LHCN-M2 (cell line): Measurements from ENCODE around the gene SSB. TPM values are rescaled to one million over a fixed set of nuclear protein-coding genes. Genes with fewer than 3 reads are reported as not detected.
"Not testable (repeated sequence)": the region's sequence is repeated elsewhere in the genome, so short reads cannot be mapped to it uniquely, and the experiment has no call there.

Experiments used
- DNase-seq: peaks from one replicate; pipeline ENCODE4 v3.0.0-alpha.2; 2012; ENCODE audit warnings: low read depth
- polyA plus RNA-seq: library from polyadenylated mRNA; unstranded; fragments of >200 nt; gene quantifications from one replicate; pipeline ENCODE4 v1.2.1, GENCODE V29; 2012; ENCODE audit warnings: missing spikeins
- total RNA-seq: library from RNA; depleted of rRNA; stranded (reverse); fragments of >200 nt; gene quantifications from 2 replicates; pipeline ENCODE4 v1.2.3, GENCODE V29; 2014; rRNA removed

The SSB gene
- total RNA-seq: 151 and 157 TPM in 2 replicates
- polyA plus RNA-seq: 129 TPM

DNA sequence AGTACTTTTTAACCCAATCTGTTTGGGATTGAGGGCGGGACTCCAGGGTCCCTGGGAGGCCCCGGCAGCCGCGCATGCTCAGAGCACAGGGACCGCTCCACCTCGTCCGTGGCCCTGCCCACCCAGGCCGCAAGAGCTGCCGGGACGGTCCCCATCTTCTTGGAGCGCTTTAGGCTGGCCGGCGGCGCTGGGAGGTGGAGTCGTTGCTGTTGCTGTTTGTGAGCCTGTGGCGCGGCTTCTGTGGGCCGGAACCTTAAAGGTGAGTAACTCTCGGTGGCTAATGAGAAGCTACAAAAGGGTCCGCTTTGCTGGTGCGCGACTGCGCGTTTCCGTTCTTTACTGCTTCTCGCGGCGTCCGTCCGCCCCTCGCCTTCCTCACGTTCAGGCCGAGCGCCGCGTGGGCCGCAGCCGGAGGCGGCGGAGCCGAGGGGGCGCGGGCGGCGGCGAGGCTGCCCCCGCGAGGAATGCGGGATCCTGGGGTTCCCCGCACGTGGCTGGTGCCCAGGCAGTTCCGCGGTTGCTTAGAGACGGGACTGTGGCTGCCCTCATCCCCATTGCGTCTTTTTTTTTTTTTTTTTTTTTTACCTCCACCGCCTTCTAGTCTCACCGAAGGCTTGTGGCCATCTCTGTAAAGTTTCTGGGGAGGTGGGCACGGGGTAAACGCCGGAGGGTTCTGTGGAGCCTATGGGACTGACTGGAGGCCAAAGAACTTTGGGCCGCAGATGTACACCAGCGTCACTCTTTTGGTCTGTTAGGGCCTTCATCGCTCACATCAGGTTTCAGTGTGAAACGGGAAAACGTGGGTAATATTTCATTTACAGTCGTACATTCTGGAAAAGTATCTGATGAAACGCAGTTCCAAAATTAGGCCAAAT is at the start of gene SSB:
SSB (plus strand) TSS at position 154 of the 875 bp plus-strand sequence. CDS start 2,090 bp downstream, outside the sequence.
- peak; percentile 90 for DNase-seq

DNA sequence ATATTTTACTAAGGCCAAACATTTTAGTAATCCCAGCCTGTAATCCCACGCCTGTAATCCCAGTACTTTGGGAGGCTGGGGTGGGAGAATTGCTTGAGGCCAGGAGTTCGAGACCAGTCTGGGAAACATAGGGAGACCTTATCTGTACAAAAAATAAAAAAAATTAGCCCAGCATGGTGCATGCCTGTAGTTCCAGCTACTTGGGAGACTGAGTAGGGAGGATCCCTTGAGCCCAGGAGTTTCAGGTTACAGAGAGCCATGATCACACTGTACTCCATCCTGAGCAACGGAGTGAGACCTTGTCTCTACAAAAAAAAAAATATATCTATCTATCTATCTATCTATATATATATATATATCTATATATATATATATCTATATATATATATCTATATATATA is 45.9 kb upstream of the SSB start:
- DNase-seq: no peak

DNA sequence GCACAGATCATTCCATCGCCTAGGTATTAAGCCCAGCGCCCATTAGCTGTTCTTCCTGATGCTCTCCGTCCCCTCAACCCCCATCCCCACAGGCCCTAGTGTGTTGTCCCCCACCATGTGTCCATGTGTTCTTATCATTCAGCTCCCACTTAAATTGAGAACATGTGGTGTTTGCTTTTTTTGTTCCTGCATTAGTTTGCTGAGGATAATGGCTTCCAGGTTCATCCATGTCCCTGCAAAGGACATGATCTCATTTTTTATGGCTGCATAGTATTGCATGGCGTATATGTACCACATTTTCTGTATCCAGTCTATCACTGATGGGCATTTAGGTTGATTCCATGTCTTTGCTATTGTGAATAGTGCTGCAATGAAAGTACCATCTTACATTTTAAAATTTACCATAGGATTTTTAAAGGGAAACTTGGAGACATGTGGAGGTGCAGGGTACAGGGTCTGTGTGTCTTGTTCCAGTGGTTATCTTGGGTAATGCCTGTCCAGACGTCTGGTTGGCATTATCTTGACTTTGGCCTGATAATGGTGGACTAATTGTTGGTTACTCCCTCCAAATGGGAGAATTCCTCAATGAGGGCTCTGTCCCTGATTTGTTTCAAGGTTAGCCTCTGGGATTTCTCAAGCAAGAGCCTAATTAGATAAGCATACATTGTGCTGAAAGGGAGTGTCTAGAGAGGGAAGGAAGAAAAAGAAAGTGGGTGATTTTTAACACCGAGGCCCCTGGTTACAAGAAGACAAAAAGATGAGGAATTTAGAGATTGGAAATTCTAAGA is 43.4 kb upstream of the SSB start:
- no peak for DNase-seq

- no peak for DNase-seq
These were observed 42.3 kb upstream of the SSB start for GRCh38 chr2:169756342-169756741.

- DNase-seq: no peak
These were observed 41.3 kb upstream of the SSB start for GRCh38 chr2:169757356-169757755.

DNA sequence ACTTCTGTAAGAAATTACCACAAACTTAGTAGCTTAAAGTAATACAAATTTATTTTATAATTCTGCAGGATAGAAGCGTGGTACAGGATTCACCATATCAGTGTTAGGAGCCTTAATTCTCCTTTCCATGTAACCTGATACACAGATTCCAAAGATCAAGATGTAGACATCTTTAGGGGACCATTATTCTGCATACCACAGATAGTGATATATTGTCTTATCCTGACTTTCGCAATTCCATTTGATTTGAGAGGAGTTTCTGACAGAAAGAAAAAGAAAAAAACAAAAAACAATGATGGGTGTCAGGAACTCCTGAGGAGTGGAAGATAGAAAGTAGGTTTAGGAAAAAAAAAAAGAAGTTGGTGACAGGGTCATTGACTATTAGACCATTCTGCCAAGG is 40.9 kb upstream of the SSB start:
- no peak for DNase-seq

GRCh38 chr2:169759987-169760386 is 38.7 kb upstream of the SSB start:
- DNase-seq: no peak

DNA sequence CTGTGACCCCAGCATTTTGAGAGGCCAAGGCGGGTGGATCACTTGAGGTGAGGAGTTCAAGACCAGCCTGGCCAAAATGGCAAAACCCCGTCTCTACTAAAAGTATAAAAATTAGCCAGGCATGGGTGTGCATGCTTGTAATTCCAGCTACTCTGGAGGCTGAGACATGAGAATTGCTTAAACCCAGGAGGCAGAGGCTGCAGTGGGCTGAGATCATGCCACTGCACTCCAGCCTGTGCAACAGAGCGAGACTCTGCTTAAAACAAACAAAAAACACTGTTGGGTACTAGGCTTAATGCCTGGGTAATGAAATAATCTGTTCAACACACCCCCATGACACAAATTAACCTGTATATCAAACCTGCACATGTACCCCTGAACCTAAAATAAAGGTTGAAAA is 37.9 kb upstream of the SSB start:
- not testable (repeated sequence) for DNase-seq

- no peak for DNase-seq
These were observed 37.3 kb upstream of the SSB start for GRCh38 chr2:169761251-169761969.

DNA sequence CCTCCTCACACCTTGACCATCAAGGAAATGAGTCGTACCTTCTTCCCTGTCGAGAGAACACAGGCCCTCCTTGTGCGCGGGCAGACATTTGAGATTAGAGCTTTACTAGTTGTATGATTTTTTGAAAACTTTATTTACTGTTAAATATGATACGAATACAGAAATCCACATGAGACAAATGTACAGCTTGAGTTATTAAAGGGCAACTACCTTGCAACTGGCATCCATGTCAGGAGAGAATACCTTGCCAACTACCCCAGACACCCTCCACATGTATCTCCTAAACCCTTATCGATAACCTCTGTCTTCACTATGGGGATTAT is 36.7 kb upstream of the SSB start:
- DNase-seq: no peak

GRCh38 chr2:169765523-169765922 is 33.1 kb upstream of the SSB start:
- DNase-seq: peak; percentile 2

GRCh38 chr2:169767243-169767888 is 31.3 kb upstream of the SSB start:
- peak; percentile 53 for DNase-seq

DNA sequence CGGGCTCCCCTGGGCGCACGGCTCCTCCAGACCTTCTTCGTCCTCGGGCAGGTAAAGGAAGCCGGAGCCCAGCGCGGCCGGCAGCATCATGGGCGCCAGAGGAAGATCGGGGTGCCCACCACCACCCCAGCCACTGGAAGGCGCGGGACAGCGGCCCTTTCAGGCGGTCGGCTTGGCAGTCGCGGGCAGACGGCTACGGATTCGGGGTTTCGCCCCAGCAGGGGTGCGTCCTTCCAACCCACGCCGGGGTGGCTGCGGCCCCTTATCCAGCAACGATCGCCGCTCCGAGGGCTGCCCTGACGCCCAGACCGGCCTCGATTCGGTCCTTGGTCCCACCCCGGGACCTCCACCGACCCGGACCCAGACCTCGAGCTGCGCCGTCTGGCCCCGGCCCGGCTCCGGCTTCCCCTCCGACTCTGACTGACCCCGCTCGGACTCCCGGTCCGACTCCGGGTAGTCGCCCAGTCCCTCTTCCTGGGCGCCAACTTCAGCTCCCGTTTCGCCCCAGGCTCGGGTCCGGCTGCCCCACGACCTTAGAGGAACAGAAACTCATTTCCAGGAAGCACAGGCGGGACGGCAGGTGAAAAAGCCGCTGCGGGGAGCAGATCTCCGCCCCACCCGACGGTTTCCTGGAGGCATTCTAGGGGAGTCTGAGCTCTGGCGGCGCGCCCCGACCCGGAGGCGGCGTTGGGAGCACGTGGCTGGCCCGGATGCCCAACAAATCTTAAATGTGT is 30.2 kb upstream of the SSB start:
- no peak for DNase-seq

DNA sequence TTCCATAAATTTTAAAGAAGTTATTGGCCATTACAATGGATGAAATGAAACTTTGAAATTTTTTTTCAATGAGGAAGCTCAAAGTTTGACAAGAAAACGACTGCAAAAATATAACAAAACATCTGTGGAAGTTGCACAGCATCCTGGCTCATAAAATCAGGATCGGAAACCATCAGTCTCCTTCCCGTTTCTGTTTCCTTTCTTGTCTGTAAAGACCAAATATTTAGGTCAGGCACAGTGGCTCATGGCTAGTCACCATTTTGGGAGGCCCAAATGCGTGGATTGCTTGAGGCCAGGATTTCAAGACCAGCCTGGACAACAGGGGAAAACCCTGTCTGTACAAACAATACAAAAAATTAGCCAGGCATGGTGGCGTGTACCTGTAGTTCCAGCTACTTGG is 27.6 kb upstream of the SSB start:
- DNase-seq: no peak

DNA sequence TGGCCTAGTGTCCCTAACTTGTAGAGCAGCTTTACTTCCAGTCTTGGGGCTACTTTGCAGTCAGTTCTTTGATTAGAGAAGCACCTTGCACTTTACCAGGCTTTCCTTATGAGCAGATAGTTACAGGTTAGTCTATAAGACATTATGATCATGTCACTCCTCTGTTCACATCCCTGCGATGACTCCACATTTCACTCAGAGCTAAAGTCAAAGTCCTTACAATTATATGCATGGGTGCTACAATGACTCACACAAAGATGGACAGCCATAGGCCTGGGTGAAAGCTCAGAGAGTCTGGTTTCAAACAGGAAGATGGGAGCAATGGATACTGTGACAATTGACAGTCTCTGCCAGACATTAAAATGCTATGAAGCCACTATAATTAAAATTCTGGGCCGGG is 27.1 kb upstream of the SSB start:
- no peak for DNase-seq

GRCh38 chr2:169772651-169773050 is 26.0 kb upstream of the SSB start:
- DNase-seq: no peak

GRCh38 chr2:169775354-169775753 is 23.3 kb upstream of the SSB start:
- DNase-seq: no peak

- peak; percentile 42 for DNase-seq
These were observed 22.9 kb upstream of the SSB start for GRCh38 chr2:169775765-169776164.

DNA sequence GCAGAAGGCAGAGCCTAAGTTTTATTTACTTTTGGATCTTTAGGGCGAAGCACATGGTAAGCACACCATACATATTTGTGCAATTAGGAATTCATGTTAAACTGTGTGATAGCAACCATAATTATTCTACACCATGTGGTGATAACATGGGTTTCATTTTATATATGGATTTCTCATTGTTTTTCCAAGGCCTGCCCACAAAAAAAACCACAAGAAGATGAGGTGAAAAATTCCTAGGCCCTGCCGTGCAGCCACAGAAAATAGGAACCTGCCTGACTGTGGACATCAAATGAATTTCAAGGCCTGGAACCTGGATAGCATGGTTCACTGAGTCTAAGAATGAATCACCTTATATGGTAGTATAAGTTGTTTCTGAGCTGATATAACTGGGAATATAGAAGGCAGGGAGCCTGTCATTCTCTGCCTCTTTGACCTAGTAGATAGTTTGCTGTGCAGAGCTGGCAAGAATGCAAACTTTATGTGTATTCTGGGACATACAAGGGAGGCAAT is 22.4 kb upstream of the SSB start:
- no peak for DNase-seq

- no peak for DNase-seq
These were observed 20.2 kb upstream of the SSB start for GRCh38 chr2:169778446-169778845.
